HepG2 (cell line): Measurements from ENCODE around the gene LINGO3. TPM values are rescaled to one million over a fixed set of nuclear protein-coding genes. Genes with fewer than 3 reads are reported as not detected.

Experiments
- ATAC-seq: fragments of 200-7000 bp; cut with Tn5 transposase; 3 replicates; pipeline ENCODE4 v1.9.1; 2020; ENCODE audit warnings: mild to moderate bottlenecking, moderate library complexity
- BruUV-seq: library from RNA; stranded (reverse); fragments of 400-500 nt; replicated peaks from 2 replicates; lab custom pipeline; 2021; lab: Mats Ljungman, UMichigan
- CTCF ChIA-PET: fragments of 300-600 bp; formaldehyde crosslinking; extraction: SDS; loops from one replicate; lab custom pipeline; 2021; ENCODE audit warnings: low total read pairs, inconsistent platforms, low intra/inter-chr PET ratio; lab: Yijun Ruan, JAX
- POLR2A ChIA-PET: fragments of 350-600 bp; sonication (Branson Sonifier 250); formaldehyde crosslinking; loops from one replicate; lab custom pipeline; 2020; ENCODE audit warnings: antibody characterized with exemption, inconsistent platforms; lab: Yijun Ruan, JAX
- DNase-seq: peaks from one replicate; pipeline ENCODE4 v3.0.0-alpha.2; 2015; ENCODE audit warnings: low spot score
- FAIRE-seq: peaks from 3 replicates; lab custom pipeline; 2011; peaks lifted over from hg19 to GRCh38; lab: Jason Lieb, UNC
- H2AFZ ChIP-seq: one replicate; pipeline ENCODE4 v1.6.1; 2011; ENCODE audit warnings: low read length, inconsistent platforms
- H3K27ac ChIP-seq: fragments of 300-600 bp; 3 replicates; pipeline ENCODE4 v1.8.0; 2011; ENCODE audit warnings: mixed run types, mild to moderate bottlenecking, mixed read lengths, low read length, inconsistent platforms; ENCODE audit not compliant: insufficient read depth; ENCODE audit errors: extremely low read length
- H3K27me3 ChIP-seq, 2 experiments: fragments of 200-600 bp in 1 of 2; 2 replicates in 1 of 2; 3 replicates in 1 of 2; pipeline versions ENCODE4 v1.6.0 to v1.8.0; 2011; ENCODE audit warnings: low read length in 2 of 2, mild to moderate bottlenecking in 2 of 2, moderate library complexity in 2 of 2, inconsistent platforms in 1 of 2; ENCODE audit not compliant: insufficient read depth in 2 of 2, control insufficient read depth in 1 of 2
- H3K36me3 ChIP-seq, 2 experiments: fragments of 200-600 bp in 1 of 2; replicated peaks in 1 of 2; 2 replicates in 1 of 2; 3 replicates in 1 of 2; pipeline versions ENCODE4 v1.5.1 to v1.8.0; 2011; ENCODE audit warnings: low read length in 2 of 2, inconsistent platforms in 1 of 2; ENCODE audit not compliant: insufficient read depth in 2 of 2, control insufficient read depth in 1 of 2
- H3K4me1 ChIP-seq: 2 replicates; pipeline ENCODE4 v1.5.1; 2012; ENCODE audit warnings: low read length, inconsistent platforms; ENCODE audit not compliant: insufficient read depth
- H3K4me2 ChIP-seq: 2 replicates; pipeline ENCODE4 v1.6.0; 2011; ENCODE audit warnings: low read depth, low read length, inconsistent platforms
- H3K4me3 ChIP-seq, 3 experiments: fragments of 200-600 bp in 1 of 3; sonication (generic), shearing (Covaris generic) in 1 of 3; replicated peaks in 1 of 3; 2 replicates each; pipeline ENCODE4 v1.5.1; 2011 to 2016; ENCODE audit warnings: low read length in 3 of 3, inconsistent platforms in 2 of 3, low read depth in 2 of 3, mild to moderate bottlenecking in 2 of 3, control low read depth in 1 of 3, mixed read lengths in 1 of 3; ENCODE audit not compliant: insufficient read depth in 1 of 3
- H3K79me2 ChIP-seq: one replicate; pipeline ENCODE4 v1.6.1; 2011; ENCODE audit warnings: low read length, inconsistent platforms; ENCODE audit not compliant: insufficient read depth
- H3K9ac ChIP-seq: 2 replicates; pipeline ENCODE4 v1.6.0; 2011; ENCODE audit warnings: mild to moderate bottlenecking, low read depth, low read length, inconsistent platforms; ENCODE audit not compliant: insufficient read depth
- H3K9me3 ChIP-seq: 2 replicates; pipeline ENCODE4 v1.5.1; 2012; ENCODE audit warnings: mild to moderate bottlenecking, low read length
- H4K20me1 ChIP-seq: 2 replicates; pipeline ENCODE4 v1.6.0; 2011; ENCODE audit warnings: inconsistent platforms, mild to moderate bottlenecking, low read length, moderate library complexity; ENCODE audit not compliant: insufficient read depth
- CCDC6 ChIP-seq: sonication (generic); formaldehyde crosslinking; IDR thresholded peaks from 2 replicates; pipeline ENCODE4 v1.8.1; 2022; ENCODE audit warnings: mild to moderate bottlenecking, missing genetic modification reagents, moderate library complexity
- HES4 ChIP-seq: sonication (generic); formaldehyde crosslinking; IDR thresholded peaks from 2 replicates; pipeline ENCODE4 v1.9.0; 2021; ENCODE audit warnings: mild to moderate bottlenecking, missing genetic modification reagents, borderline replicate concordance
- KAT7 ChIP-seq: IDR thresholded peaks from 2 replicates; pipeline ENCODE4 v1.6.1; 2018; ENCODE audit warnings: borderline replicate concordance, missing compliant biosample characterization
- KDM1A ChIP-seq: IDR thresholded peaks from 2 replicates; pipeline ENCODE4 v1.6.1; 2016; ENCODE audit warnings: missing compliant biosample characterization
- NKX3-1 ChIP-seq: sonication (generic); formaldehyde crosslinking; IDR thresholded peaks from 2 replicates; pipeline ENCODE4 v1.5.0; 2020; ENCODE audit warnings: missing genetic modification reagents
- SOX13 ChIP-seq, 3 experiments: fragments of 450-650 bp in 1 of 3; sonication (generic) in 1 of 3; formaldehyde crosslinking in 1 of 3; IDR thresholded peaks in 2 of 3; conservative IDR thresholded peaks in 1 of 3; 2 replicates each; pipeline versions ENCODE4 v1.5.0 to v1.6.1; 2016 to 2020; ENCODE audit warnings: antibody characterized with exemption in 1 of 3, mild to moderate bottlenecking in 1 of 3, missing compliant biosample characterization in 1 of 3, missing genetic modification reagents in 1 of 3, moderate library complexity in 1 of 3
- SRSF4 ChIP-seq: fragments of 200-400 bp; formaldehyde crosslinking; IDR thresholded peaks from one replicate; pipeline ENCODE4 v1.6.1; 2018; ENCODE audit warnings: mild to moderate bottlenecking, low read depth, low read length, moderate library complexity; ENCODE audit not compliant: poor library complexity, severe bottlenecking
- STAT6 ChIP-seq: sonication (generic); formaldehyde crosslinking; IDR thresholded peaks from 2 replicates; pipeline ENCODE4 v1.4.0; 2020; ENCODE audit warnings: missing genetic modification reagents, mild to moderate bottlenecking, borderline replicate concordance
- ZNF274 ChIP-seq: sonication (generic); formaldehyde crosslinking; IDR thresholded peaks from 2 replicates; pipeline ENCODE4 v1.5.1; 2020; ENCODE audit warnings: mild to moderate bottlenecking, missing genetic modification reagents
- ZNF280D ChIP-seq: sonication (generic); formaldehyde crosslinking; IDR thresholded peaks from 2 replicates; pipeline ENCODE4 v1.5.1; 2020; ENCODE audit warnings: mild to moderate bottlenecking, missing genetic modification reagents
- ZNF670 ChIP-seq: sonication (generic); formaldehyde crosslinking; IDR thresholded peaks from 2 replicates; pipeline ENCODE4 v1.8.0; 2022; ENCODE audit warnings: mild to moderate bottlenecking, missing genetic modification reagents, borderline replicate concordance
- ZNF678 ChIP-seq: sonication (generic); formaldehyde crosslinking; IDR thresholded peaks from 2 replicates; pipeline ENCODE4 v1.4.0; 2020; ENCODE audit warnings: mild to moderate bottlenecking, missing genetic modification reagents
- ZNF720 ChIP-seq: sonication (generic); formaldehyde crosslinking; IDR thresholded peaks from 2 replicates; pipeline ENCODE4 v1.4.0; 2020; ENCODE audit warnings: missing genetic modification reagents
- ZSCAN22 ChIP-seq: sonication (generic); formaldehyde crosslinking; IDR thresholded peaks from 2 replicates; pipeline ENCODE4 v1.4.0; 2020; ENCODE audit warnings: mild to moderate bottlenecking, missing genetic modification reagents
- WGBS: methylation state at CpG from one replicate; pipeline ENCODE4 v1.1.6; 2017; ENCODE audit warnings: low lambda C conversion rate; 5-methylcytosine and 5-hydroxymethylcytosine counted together
- in situ Hi-C: cut with HindIII; loops from 2 replicates; pipeline ENCODE4 v1.10.0; 2017; ENCODE audit warnings: low pct_unique_long_range_greater_than_20kb; ENCODE audit not compliant: extremely low pct_ligation_motif_present
- intact Hi-C: fragments of 100-400 bp; cut with micrococcal nuclease; formaldehyde crosslinking; loops from one replicate; pipeline ENCODE4 v1.10.0; 2022; ENCODE audit not compliant: unreplicated experiment
- polyA plus RNA-seq, 8 experiments: library from polyadenylated mRNA; depleted of rRNA in 3 of 8; stranded (reverse) in 7 of 8; unstranded in 1 of 8; fragments of >200 nt; fragmentation: Illumina TruSeq in 4 of 8; extraction: Trizol in 4 of 8; gene quantifications; 2 replicates each; pipeline versions ENCODE4 v1.2.1 to v1.2.3, GENCODE V29; 2011 to 2016; ENCODE audit warnings: low read depth in 4 of 8, missing spikeins in 1 of 8, mixed read lengths in 1 of 8; ENCODE audit not compliant: insufficient read depth in 1 of 8
- total RNA-seq, 5 experiments: library from RNA; depleted of rRNA; stranded (reverse); fragments of >200 nt; fragmentation: Illumina TruSeq; extraction: Trizol; gene quantifications; 2 replicates each; pipeline ENCODE4 v1.2.3, GENCODE V29; 2016; ENCODE audit warnings: low read depth in 1 of 5

LINGO3 gene
- total and polyA plus RNA-seq, 2 of the 13 experiments (the other 11 are each of a cell fraction or from before 2014, with no cell fraction given): not detected

- TF ChIP-seq SOX13 (IDR thresholded peaks at IDR 0.05): no peak
- TF ChIP-seq SOX13 (CRISPR knock-in tag; conservative IDR thresholded peaks at IDR 0.05 in 1 of 2, IDR thresholded peaks at IDR 0.05 in 1 of 2): peak in 1 of 2 experiments; percentile 51; a peak in 2 of 4 replicates
These were observed 38.1 kb upstream of the LINGO3 start (continued) for GRCh38 chr19:2345794-2346663.

GRCh38 chr19:2345076-2345475 is 37.1 kb upstream of the LINGO3 start:
- no peaks in the 10 kb centered on the region for H3K9me3 ChIP-seq
- ChIA-PET CTCF (no interaction called here), POLR2A (no interaction called here)
- H3K27me3 ChIP-seq: no peaks in the 10 kb centered on the region
- 100% methylated on average over 6 of the region's 17 CpGs for WGBS
- DNase-seq (no peak), FAIRE-seq (no peak), ATAC-seq (no peak)
- no peak overlapping the region for H3K4me2 ChIP-seq
- H3K36me3 ChIP-seq: no peaks in the 10 kb centered on the region; a peak in 1 of 5 replicates
- H3K9ac ChIP-seq: no peak overlapping the region
- no peaks in the 10 kb centered on the region for H4K20me1 ChIP-seq
- no peak overlapping the region for H3K4me3 ChIP-seq
- H3K4me1 ChIP-seq: peaks cover 9% of the 10 kb centered on the region
- in situ Hi-C loops (no loop called here), intact Hi-C loops (no loop called here)
- no peak overlapping the region for H2AFZ ChIP-seq
- H3K79me2 ChIP-seq: no peaks in the 10 kb centered on the region
- BruUV-seq: no TSS peak
- no peak overlapping the region for H3K27ac ChIP-seq
- TF ChIP-seq SRSF4 (no peak), ZSCAN22 (CRISPR knock-in tag) (no peak), ZNF670 (CRISPR knock-in tag) (no peak), ZNF720 (CRISPR knock-in tag) (no peak), STAT6 (CRISPR knock-in tag) (no peak), HES4 (CRISPR knock-in tag) (no peak), ZNF280D (CRISPR knock-in tag) (no peak), CCDC6 (CRISPR knock-in tag) (no peak), KDM1A (CRISPR knock-in tag) (no peak), NKX3-1 (CRISPR knock-in tag) (no peak), ZNF678 (CRISPR knock-in tag) (no peak), ZNF274 (CRISPR knock-in tag) (no peak), KAT7 (no peak)
